ENCODE data around the gene USP15. TPM values are rescaled to one million over a fixed set of nuclear protein-coding genes. Genes with fewer than 3 reads are reported as not detected.

USP15 gene
- total and polyA plus RNA-seq, 2 donors (not counting 3 experiments of a cell fraction or from before 2014, with no cell fraction given): 20.0 to 61.8 TPM

- TF ChIP-seq FOS (IDR thresholded peaks at IDR 0.05; ENCODE audit: borderline replicate concordance, insufficient read depth, low read length) (no peak), CTCF (IDR thresholded peaks at IDR 0.05; ENCODE audit: extremely low read depth in 1 of 2, insufficient read depth in 1 of 2, low read depth in 1 of 2, low read length in 2 of 2) (peak; percentile 37 to 78)
- H3K9ac ChIP-seq (replicated peaks; ENCODE audit: extremely low read depth, insufficient read depth, low read length): no peak overlapping the region
- H3K27ac ChIP-seq (ENCODE audit: insufficient read depth, low read depth, low read length): no peak overlapping the region
- peak overlapping the region; percentile 66 for H3K4me2 ChIP-seq (ENCODE audit: insufficient read depth, low read length)
- dilution Hi-C loops (cut with MboI; ENCODE audit: extremely low pct_ligation_motif_present, low sequenced_read_pairs): no loop called here
- intact Hi-C loops (cut with micrococcal nuclease): loop anchor here (5.0 to 10.0 kb wide), 2 partner anchors 167 to 499 kb away; partner anchors contain the start of gene PPM1H
- H3K9me3 ChIP-seq (replicated peaks; ENCODE audit: control insufficient read depth, insufficient read depth, low read length): no peaks in the 10 kb centered on the region
- FAIRE-seq: peak; percentile 75
- ChIA-PET CTCF (interaction anchor here (0.6 to 5.3 kb wide), 35 partner anchors 9 to 633 kb away, joined by 3 to 258 read pairs (median 4); partner anchors contain the start of genes MON2 and USP15), POLR2A (no interaction called here)
- peak overlapping the region; percentile 4 to 51 (median 23) for H3K4me3 ChIP-seq (replicated peaks in 1 of 3; ENCODE audit: insufficient read depth in 1 of 3, low read depth in 1 of 3, low read length in 3 of 3)
- no peaks in the 10 kb centered on the region for H3K79me2 ChIP-seq (ENCODE audit: control insufficient read depth, insufficient read depth, low read length)
- BruUV-seq (replicated peaks): no TSS peak
- H2AFZ ChIP-seq (ENCODE audit: low read depth, low read length): peak overlapping the region; percentile 73
- peak; percentile 52 for DNase-seq (ENCODE audit: low read depth, low spot score)
- H4K20me1 ChIP-seq (replicated peaks; ENCODE audit: control insufficient read depth, extremely low read depth, insufficient read depth, low read length): no peaks in the 10 kb centered on the region
- H3K9me1 ChIP-seq (replicated peaks; ENCODE audit: control insufficient read depth, extremely low read depth, insufficient read depth, low read length): no peaks in the 10 kb centered on the region
- no peaks in the 10 kb centered on the region for H3K36me3 ChIP-seq (ENCODE audit: control insufficient read depth in 2 of 2, extremely low read depth in 1 of 2, insufficient read depth in 2 of 2, low read length in 2 of 2)
- peaks cover 9% of the 10 kb centered on the region for H3K4me1 ChIP-seq (ENCODE audit: control insufficient read depth, extremely low read depth, insufficient read depth, low read length)
- H3K27me3 ChIP-seq (ENCODE audit: control insufficient read depth in 2 of 2, insufficient read depth in 2 of 2, low read length in 2 of 2): peaks cover 12 to 30% of the 10 kb centered on the region in 2 experiments
Observed at GRCh38 chr12:62435303-62436163, 175.3 kb downstream of the USP15 start.

- intact Hi-C loops (cut with micrococcal nuclease) (loop anchor here (5.0 to 10.0 kb wide), 2 partner anchors 166 to 499 kb away; partner anchors contain the start of gene PPM1H), dilution Hi-C loops (cut with MboI; ENCODE audit: extremely low pct_ligation_motif_present, low sequenced_read_pairs) (no loop called here)
- no peak overlapping the region for H3K4me2 ChIP-seq (ENCODE audit: insufficient read depth, low read length)
- H3K36me3 ChIP-seq (ENCODE audit: control insufficient read depth in 2 of 2, extremely low read depth in 1 of 2, insufficient read depth in 2 of 2, low read length in 2 of 2): no peaks in the 10 kb centered on the region
- no peak for FAIRE-seq
- H3K4me3 ChIP-seq (replicated peaks in 1 of 3; ENCODE audit: insufficient read depth in 1 of 3, low read depth in 1 of 3, low read length in 3 of 3): no peak overlapping the region
- ChIA-PET CTCF (interaction anchor here (0.9 to 5.3 kb wide), 20 partner anchors 10 to 633 kb away, joined by 3 to 258 read pairs (median 6); partner anchors contain the start of genes MON2 and USP15), POLR2A (no interaction called here)
- BruUV-seq (replicated peaks): no TSS peak
- H4K20me1 ChIP-seq (replicated peaks; ENCODE audit: control insufficient read depth, extremely low read depth, insufficient read depth, low read length): no peaks in the 10 kb centered on the region
- no peak overlapping the region for H3K9ac ChIP-seq (replicated peaks; ENCODE audit: extremely low read depth, insufficient read depth, low read length)
- peak overlapping the region; percentile 73 for H2AFZ ChIP-seq (ENCODE audit: low read depth, low read length)
- TF ChIP-seq EZH2 (IDR thresholded peaks at IDR 0.05; ENCODE audit: borderline replicate concordance, low read depth, low read length, severe bottlenecking) (no peak), JUN (IDR thresholded peaks at IDR 0.05; ENCODE audit: borderline replicate concordance, insufficient read depth, insufficient read length, low read depth) (no peak), POLR2A (IDR thresholded peaks at IDR 0.05; ENCODE audit: low read depth, low read length) (no peak), MYC (IDR thresholded peaks at IDR 0.05; ENCODE audit: low read depth, low read length) (no peak), GATA2 (IDR thresholded peaks at IDR 0.05; ENCODE audit: insufficient read depth, insufficient read length, low read depth, low read length) (no peak), FOS (IDR thresholded peaks at IDR 0.05; ENCODE audit: borderline replicate concordance, insufficient read depth, low read length) (no peak), CTCF (IDR thresholded peaks at IDR 0.05; ENCODE audit: extremely low read depth in 1 of 2, insufficient read depth in 1 of 2, low read depth in 1 of 2, low read length in 2 of 2) (no peak), POLR2AphosphoS5 (IDR thresholded peaks at IDR 0.05; ENCODE audit: insufficient read depth, low read depth, low read length) (no peak), MAX (IDR thresholded peaks at IDR 0.05; ENCODE audit: insufficient read depth, insufficient read length) (no peak)
- H3K9me3 ChIP-seq (replicated peaks; ENCODE audit: control insufficient read depth, insufficient read depth, low read length): no peaks in the 10 kb centered on the region
- H3K9me1 ChIP-seq (replicated peaks; ENCODE audit: control insufficient read depth, extremely low read depth, insufficient read depth, low read length): no peaks in the 10 kb centered on the region
- DNase-seq (ENCODE audit: low read depth, low spot score): no peak
- no peak overlapping the region for H3K27ac ChIP-seq (ENCODE audit: insufficient read depth, low read depth, low read length)
- peaks cover 9% of the 10 kb centered on the region for H3K4me1 ChIP-seq (ENCODE audit: control insufficient read depth, extremely low read depth, insufficient read depth, low read length)
- peaks cover 12 to 24% of the 10 kb centered on the region in 2 experiments for H3K27me3 ChIP-seq (ENCODE audit: control insufficient read depth in 2 of 2, insufficient read depth in 2 of 2, low read length in 2 of 2)
- no peaks in the 10 kb centered on the region for H3K79me2 ChIP-seq (ENCODE audit: control insufficient read depth, insufficient read depth, low read length)
Observed at GRCh38 chr12:62436164-62436503, 175.9 kb downstream of the USP15 start.

All from endothelial cell of umbilical vein (primary cell).